Right atrium auricular region (tissue), 2 donors: Measurements from ENCODE around the gene FAM222B. TPM values are rescaled to one million over a fixed set of nuclear protein-coding genes. Genes with fewer than 3 reads are reported as not detected.

Experiments used
- DNase-seq: peaks from one replicate; pipeline ENCODE4 v3.0.0-alpha.2; 2019; ENCODE audit warnings: low spot score
- H3K27ac ChIP-seq, 2 donors: fragments of 200-600 bp; sonication (generic); 1 replicate in 1 of 2; 2 replicates in 1 of 2; pipeline ENCODE4 v1.5.1; 2016 to 2019
- H3K27me3 ChIP-seq, 2 donors: fragments of 200-600 bp; sonication (generic); one replicate each; pipeline versions ENCODE4 v1.5.1 to v1.6.0; 2017 to 2019
- H3K36me3 ChIP-seq: fragments of 200-600 bp; sonication (generic); one replicate; pipeline ENCODE4 v1.5.1; 2016
- H3K4me1 ChIP-seq, 2 donors: fragments of 200-600 bp; sonication (generic); one replicate each; pipeline versions ENCODE4 v1.5.1 to v1.6.0; 2017 to 2019
- H3K4me3 ChIP-seq, 2 donors: fragments of 200-600 bp; sonication (generic); 1 replicate in 1 of 2; 2 replicates in 1 of 2; pipeline ENCODE4 v1.5.1; 2017 to 2019; ENCODE audit warnings: mild to moderate bottlenecking in 1 of 2, moderate library complexity in 1 of 2
- H3K9me3 ChIP-seq, 2 donors: fragments of 200-600 bp; sonication (generic); one replicate each; pipeline ENCODE4 v1.5.1; 2019
- CTCF ChIP-seq, 2 donors: fragments of 200-600 bp; sonication (generic); IDR thresholded peaks; one replicate each; pipeline ENCODE4 v1.5.1; 2019; ENCODE audit warnings: antibody characterized with exemption in 2 of 2
- total RNA-seq, 2 donors: library from RNA; depleted of rRNA; stranded (reverse); fragments of >200 nt; gene quantifications; one replicate each; pipeline ENCODE4 v1.1.0, GENCODE V29; 2016

Gene FAM222B
- total RNA-seq, 2 donors from 2014 or later = 26.5 to 30.0 TPM

GRCh38 chr17:28865946-28866752, 23.6 kb upstream of the FAM222B start:
- DNase-seq = no peak
- H3K27ac ChIP-seq = no peak overlapping the region
- H3K27me3 ChIP-seq = no peaks in the 10 kb centered on the region
- no peaks in the 10 kb centered on the region for H3K4me1 ChIP-seq
- H3K4me3 ChIP-seq = no peak overlapping the region
- no peaks in the 10 kb centered on the region for H3K9me3 ChIP-seq
- H3K36me3 ChIP-seq = no peaks in the 10 kb centered on the region
- no peak for TF ChIP-seq CTCF (IDR thresholded peaks at IDR 0.05)

GRCh38 chr17:28864991-28865849, 22.6 kb upstream of the FAM222B start:
- H3K9me3 ChIP-seq = no peaks in the 10 kb centered on the region
- H3K4me3 ChIP-seq = no peak overlapping the region
- TF ChIP-seq CTCF (IDR thresholded peaks at IDR 0.05) = no peak
- H3K27me3 ChIP-seq = no peaks in the 10 kb centered on the region
- DNase-seq = no peak
- H3K27ac ChIP-seq = no peak overlapping the region
- H3K36me3 ChIP-seq = peaks cover 7% of the 10 kb centered on the region
- H3K4me1 ChIP-seq = no peaks in the 10 kb centered on the region

- Histone ChIP-seq H3K4me1 (no peaks in the 10 kb centered on the region), H3K27ac (no peak overlapping the region), H3K4me3 (no peak overlapping the region), H3K27me3 (no peaks in the 10 kb centered on the region), H3K9me3 (no peaks in the 10 kb centered on the region), H3K36me3 (peaks cover 20% of the 10 kb centered on the region)
- TF ChIP-seq CTCF (IDR thresholded peaks at IDR 0.05) = no peak
- no peak for DNase-seq
These were observed 21.4 kb upstream of the FAM222B start for GRCh38 chr17:28863953-28864352.

- no peak for TF ChIP-seq CTCF (IDR thresholded peaks at IDR 0.05)
- Histone ChIP-seq H3K4me1 (no peaks in the 10 kb centered on the region), H3K36me3 (peaks cover 34% of the 10 kb centered on the region), H3K4me3 (no peak overlapping the region), H3K9me3 (no peaks in the 10 kb centered on the region), H3K27ac (no peak overlapping the region), H3K27me3 (no peaks in the 10 kb centered on the region)
- no peak for DNase-seq
These were observed 20.0 kb upstream of the FAM222B start for GRCh38 chr17:28862561-28862960.

GRCh38 chr17:28861393-28862203, 19.0 kb upstream of the FAM222B start:
- Histone ChIP-seq H3K4me1 (no peaks in the 10 kb centered on the region), H3K4me3 (no peak overlapping the region), H3K27ac (no peak overlapping the region), H3K36me3 (peaks cover 34% of the 10 kb centered on the region), H3K9me3 (no peaks in the 10 kb centered on the region), H3K27me3 (no peaks in the 10 kb centered on the region)
- DNase-seq = no peak
- no peak for TF ChIP-seq CTCF (IDR thresholded peaks at IDR 0.05)
